ENCODE measurements around the gene ABHD2.

GRCh38 chr15:89087161-89087829, 961 bp upstream of the ABHD2 start:
- TF ChIP-seq CTCF (IDR thresholded peaks at IDR 0.05), result no peak
- TF ChIP-seq POLR2A (IDR thresholded peaks at IDR 0.05), result no peak
- no peak for TF ChIP-seq EP300 (IDR thresholded peaks at IDR 0.05)

All from ovary (tissue), 3 donors.